Measurements from ENCODE around the gene NUAK2. TPM values are rescaled to one million over a fixed set of nuclear protein-coding genes. Genes with fewer than 3 reads are reported as not detected.

The NUAK2 gene
- total and polyA plus RNA-seq, 2 donors from 2014 or later: 15.1 to 19.4 TPM

- FAIRE-seq (no peak), DNase-seq (no peak)
- Histone ChIP-seq H3K27me3 (ENCODE audit: control insufficient read depth, insufficient read depth, low read length) (no peaks in the 10 kb centered on the region), H3K9me3 (ENCODE audit: control insufficient read depth in 2 of 3, insufficient read depth in 1 of 3, low read length in 3 of 3) (no peaks in the 10 kb centered on the region), H3K9ac (ENCODE audit: low read length in 3 of 3) (no peak overlapping the region), H3K4me1 (ENCODE audit: control insufficient read depth in 2 of 3, insufficient read depth in 2 of 3, low read depth in 1 of 3, low read length in 3 of 3) (peaks cover 0 to 5% (median 0%) of the 10 kb centered on the region in 3 donors), H3K36me3 (ENCODE audit: control insufficient read depth in 2 of 3, insufficient read depth in 3 of 3, low read length in 3 of 3) (no peaks in the 10 kb centered on the region), H3K27ac (ENCODE audit: low read depth in 2 of 2, low read length in 2 of 2) (no peak overlapping the region), H3K4me3 (ENCODE audit: low read length in 3 of 3) (no peak overlapping the region)
- no peak for TF ChIP-seq CTCF (IDR thresholded peaks at IDR 0.05; ENCODE audit: borderline replicate concordance, extremely low read depth, insufficient read depth)
- intact Hi-C loops (cut with DNase I): no loop called here
Measured at GRCh38 chr1:205262731-205263171, 58.8 kb downstream of the NUAK2 start.

DNA sequence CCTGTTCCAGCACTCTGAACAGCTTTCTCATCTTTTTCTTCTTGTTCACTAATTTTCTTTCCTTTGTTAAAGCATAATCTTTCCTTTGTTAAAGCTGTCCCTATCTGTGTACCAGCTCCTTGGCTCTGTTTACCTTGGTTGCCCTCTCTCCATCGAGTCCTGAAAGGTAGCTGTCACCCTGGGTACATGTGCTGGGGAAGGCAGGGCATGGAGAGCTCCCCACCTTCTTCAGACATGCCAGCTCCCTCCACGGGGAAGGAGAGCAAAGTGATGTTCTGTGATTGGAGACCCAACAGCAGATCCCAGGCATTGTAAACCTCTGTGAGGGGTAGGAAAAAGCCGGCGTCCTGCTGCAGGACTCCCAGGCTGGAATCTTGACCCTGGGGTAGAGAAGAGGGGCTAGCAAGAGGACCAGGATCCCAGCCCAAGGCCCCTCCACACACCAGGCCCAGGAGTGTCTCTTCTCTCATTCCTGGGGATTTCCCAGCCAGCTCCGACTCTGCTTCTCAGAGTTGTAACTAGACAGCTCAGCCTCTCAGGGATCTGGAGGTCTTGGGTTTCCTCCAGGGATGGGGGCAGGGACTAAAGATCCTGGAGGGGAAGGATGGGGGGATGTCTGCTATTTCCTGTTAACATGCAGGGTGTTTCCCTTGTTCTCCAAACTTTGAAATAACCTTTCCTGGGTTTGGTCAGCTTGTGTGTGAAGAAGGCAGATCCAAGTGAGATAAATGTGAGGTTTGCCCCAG is 59.4 kb downstream of the NUAK2 start:
- Histone ChIP-seq H3K4me1 (ENCODE audit: control insufficient read depth in 2 of 3, insufficient read depth in 2 of 3, low read depth in 1 of 3, low read length in 3 of 3) (peaks cover 0 to 5% (median 0%) of the 10 kb centered on the region in 3 donors), H3K27ac (ENCODE audit: low read depth in 2 of 2, low read length in 2 of 2) (no peak overlapping the region), H3K4me3 (ENCODE audit: low read length in 3 of 3) (no peak overlapping the region), H3K27me3 (ENCODE audit: control insufficient read depth, insufficient read depth, low read length) (no peaks in the 10 kb centered on the region), H3K9ac (ENCODE audit: low read length in 3 of 3) (no peak overlapping the region), H3K36me3 (ENCODE audit: control insufficient read depth in 2 of 3, insufficient read depth in 3 of 3, low read length in 3 of 3) (no peaks in the 10 kb centered on the region), H3K9me3 (ENCODE audit: control insufficient read depth in 2 of 3, insufficient read depth in 1 of 3, low read length in 3 of 3) (no peaks in the 10 kb centered on the region)
- intact Hi-C loops (cut with DNase I): no loop called here
- FAIRE-seq (no peak), DNase-seq (peak in 3 of 5 donors; percentile 33 to 84 (median 57))
- TF ChIP-seq CTCF (IDR thresholded peaks at IDR 0.05; ENCODE audit: borderline replicate concordance, extremely low read depth, insufficient read depth): no peak

- Histone ChIP-seq H3K27me3 (ENCODE audit: control insufficient read depth, insufficient read depth, low read length) (no peaks in the 10 kb centered on the region), H3K9me3 (ENCODE audit: control insufficient read depth in 2 of 3, insufficient read depth in 1 of 3, low read length in 3 of 3) (no peaks in the 10 kb centered on the region), H3K9ac (ENCODE audit: low read length in 3 of 3) (no peak overlapping the region), H3K4me1 (ENCODE audit: control insufficient read depth in 2 of 3, insufficient read depth in 2 of 3, low read depth in 1 of 3, low read length in 3 of 3) (peaks cover 0 to 5% (median 0%) of the 10 kb centered on the region in 3 donors), H3K36me3 (ENCODE audit: control insufficient read depth in 2 of 3, insufficient read depth in 3 of 3, low read length in 3 of 3) (no peaks in the 10 kb centered on the region), H3K27ac (ENCODE audit: low read depth in 2 of 2, low read length in 2 of 2) (no peak overlapping the region), H3K4me3 (ENCODE audit: low read length in 3 of 3) (no peak overlapping the region)
- FAIRE-seq (no peak), DNase-seq (no peak)
- intact Hi-C loops (cut with DNase I): no loop called here
- no peak for TF ChIP-seq CTCF (IDR thresholded peaks at IDR 0.05; ENCODE audit: borderline replicate concordance, extremely low read depth, insufficient read depth)
Measured at GRCh38 chr1:205260948-205261732, 60.4 kb downstream of the NUAK2 start.
